Bone marrow (tissue), 2 donors: ENCODE measurements around the gene CNIH2.
"Not testable (repeated sequence)": the region's sequence is repeated elsewhere in the genome, so short reads cannot be mapped to it uniquely, and the experiment has no call there.

Experiments
- DNase-seq, 2 donors: peaks; one replicate each; lab custom pipeline; 2025; lab: John Stamatoyannopoulos, UW

Gene CNIH2

DNA sequence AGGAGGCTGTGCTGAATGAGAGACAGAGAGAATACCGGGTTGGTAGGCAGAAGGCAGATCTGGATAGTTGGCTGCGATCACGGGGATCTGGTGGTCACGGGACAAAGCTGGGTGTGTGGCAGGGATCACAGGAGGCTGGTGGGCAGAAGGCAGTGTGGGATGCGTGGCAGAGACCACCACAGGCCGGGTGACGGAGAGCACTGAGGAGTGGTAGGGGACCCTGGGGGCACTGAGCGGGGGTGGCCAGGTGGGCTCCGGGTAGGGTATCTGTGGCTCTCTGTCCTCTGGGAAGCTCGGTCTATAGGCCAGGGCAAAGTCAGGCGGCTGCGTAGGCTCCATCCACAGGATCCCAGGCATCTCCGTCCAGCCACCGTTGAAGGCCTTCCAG lies 37.5 kb downstream of the CNIH2 start:
- DNase-seq, result no peak

DNA sequence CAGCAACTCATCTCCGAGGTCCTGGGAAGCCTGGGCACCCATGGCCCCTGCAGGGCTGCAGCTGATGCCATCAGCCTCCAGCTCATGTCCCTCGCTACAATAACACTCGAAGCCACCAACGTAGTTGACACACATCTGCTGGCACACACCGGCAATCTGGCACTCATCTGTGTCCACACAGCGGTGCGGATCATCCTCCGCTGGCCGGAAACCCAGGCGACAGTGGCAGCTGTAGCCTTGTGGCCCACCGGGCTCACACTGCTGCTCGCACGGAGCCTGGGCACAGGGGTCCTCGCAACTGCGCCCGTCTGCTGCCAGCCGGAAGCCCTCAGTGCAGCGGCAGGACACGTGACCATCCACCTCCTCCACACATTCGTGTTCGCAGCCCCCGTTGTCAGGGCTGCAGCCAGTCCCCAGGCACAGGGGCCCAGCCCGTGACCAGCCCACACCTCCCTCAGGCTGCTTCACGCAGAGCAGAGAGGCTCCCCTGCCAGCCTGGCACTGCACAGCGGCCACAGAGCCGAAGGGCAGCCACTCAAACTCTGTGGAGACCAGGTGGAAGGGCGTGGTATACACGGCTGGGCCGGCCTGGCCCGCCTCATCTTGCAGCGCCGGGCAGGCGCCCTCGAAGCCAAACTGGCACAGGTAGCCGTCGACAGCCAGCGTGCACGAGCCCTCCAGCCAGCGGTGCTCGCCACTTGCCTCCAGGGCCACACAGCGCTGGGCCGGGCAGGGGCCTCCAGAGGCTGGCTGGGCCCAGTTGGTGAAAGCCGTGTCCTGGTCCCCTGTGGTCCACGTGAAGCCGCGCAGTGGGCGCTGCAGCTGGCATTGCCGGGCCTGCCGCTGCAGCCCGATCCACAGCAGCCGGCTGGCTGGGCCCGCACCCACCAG lies 38.2 kb downstream of the CNIH2 start:
- DNase-seq, result no peak

DNA sequence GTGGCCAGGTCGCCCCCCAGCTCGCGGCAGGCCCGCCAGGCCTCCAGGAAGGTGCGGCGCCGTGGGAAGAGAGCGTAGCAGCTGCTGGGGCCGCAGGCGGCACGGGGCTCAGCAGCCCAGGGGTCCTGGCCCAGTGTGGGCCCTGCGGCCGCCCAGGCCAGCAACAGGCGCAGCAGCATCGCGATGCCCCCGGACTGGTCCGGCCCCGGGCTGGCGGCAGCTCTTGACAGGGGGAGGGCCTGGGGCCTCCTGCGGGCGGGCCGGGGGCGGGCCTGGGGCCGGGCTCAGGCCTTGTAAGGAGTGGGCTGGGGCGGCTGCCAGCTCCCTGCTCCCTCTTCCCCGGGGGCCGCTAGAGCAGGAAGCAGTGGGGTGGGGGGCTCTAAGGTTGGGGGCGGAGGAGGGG lies 38.9 kb downstream of the CNIH2 start, which contains the start of gene CD248:
Gene CD248 (minus strand): TSS at position 196 of the 403 bp plus-strand sequence. CDS start 17 bp downstream, at position 179.
- DNase-seq, result no peak

DNA sequence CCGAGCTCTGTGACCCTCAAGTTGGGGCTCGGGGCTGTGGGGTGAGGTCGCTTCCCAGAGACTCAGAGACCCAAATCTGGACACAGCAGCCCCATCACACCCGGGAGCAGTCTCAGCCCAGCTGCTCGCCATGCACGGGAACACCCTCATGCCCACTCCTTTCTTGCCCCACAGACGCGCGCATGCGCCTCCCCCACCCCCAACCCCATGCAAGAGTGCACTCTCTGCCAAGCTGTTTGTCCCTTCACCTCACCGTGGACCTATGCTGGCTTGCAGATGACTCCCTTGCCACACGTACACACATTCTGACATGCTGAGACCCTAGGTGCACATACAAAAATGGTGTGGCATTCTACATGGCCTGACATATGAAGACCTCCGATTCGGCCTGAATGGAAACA lies 39.3 kb downstream of the CNIH2 start:
- DNase-seq, result no peak

DNA sequence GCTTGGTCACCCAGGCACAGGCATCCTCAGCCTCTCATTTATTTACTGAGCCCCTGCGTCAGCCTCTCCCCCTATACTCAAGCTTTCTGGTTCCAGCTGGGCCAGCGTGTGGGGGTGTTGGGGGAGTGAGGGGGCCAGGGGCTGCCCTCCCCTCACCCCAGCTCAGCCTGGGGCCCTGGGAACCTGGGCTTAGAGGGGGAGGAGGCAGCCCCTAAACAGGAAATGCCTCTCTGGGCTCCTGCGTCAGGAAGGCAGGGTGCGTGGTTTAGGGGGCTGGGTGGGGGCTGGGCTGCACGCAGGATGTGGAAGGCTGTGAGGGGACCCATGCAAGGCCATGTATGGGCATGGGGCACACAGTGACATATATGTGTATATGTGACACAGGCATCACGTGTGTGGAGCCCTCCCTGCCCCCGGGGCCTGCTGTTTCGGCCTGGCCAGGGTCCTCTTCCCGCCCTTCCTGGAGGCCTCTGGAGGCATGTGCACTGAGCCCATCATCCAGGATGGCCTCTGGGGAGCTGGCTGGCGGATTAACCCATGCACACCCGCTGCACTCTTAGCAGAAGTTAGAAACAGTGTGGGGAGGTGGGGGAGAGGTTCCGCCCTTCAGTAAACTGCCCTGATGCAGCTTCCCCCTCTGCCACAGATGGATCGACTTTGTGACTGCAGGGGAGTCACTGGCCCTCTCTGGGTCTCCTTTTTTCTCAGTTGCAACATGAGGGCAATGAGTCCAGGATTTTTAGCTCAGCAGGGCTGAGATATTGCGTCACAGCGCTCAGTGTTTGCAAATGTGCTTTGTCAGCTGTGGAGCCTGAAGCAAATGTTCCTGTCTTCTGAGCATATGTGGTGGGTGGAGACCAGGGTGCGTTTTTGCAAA lies 40.0 kb downstream of the CNIH2 start:
- peak; percentile 31 to 53 for DNase-seq

DNA sequence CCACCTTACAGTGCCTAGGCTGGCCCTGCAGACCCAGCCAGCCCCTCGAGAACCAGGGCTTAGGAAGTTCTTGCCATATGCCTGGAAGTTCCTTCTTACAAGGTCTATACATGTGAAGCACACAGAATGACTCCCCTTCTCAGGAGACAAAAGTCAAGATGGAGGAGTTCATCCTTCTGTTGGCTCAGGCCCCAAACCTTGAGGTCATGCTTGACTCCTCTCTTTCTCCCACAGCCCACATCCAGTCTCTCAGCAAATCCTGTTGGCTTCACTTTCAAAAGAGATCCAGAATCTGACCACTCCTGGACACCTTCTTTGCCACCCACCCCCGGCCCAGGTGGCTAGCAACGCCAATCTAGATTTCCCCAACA lies 40.6 kb downstream of the CNIH2 start:
- no peak for DNase-seq

DNA sequence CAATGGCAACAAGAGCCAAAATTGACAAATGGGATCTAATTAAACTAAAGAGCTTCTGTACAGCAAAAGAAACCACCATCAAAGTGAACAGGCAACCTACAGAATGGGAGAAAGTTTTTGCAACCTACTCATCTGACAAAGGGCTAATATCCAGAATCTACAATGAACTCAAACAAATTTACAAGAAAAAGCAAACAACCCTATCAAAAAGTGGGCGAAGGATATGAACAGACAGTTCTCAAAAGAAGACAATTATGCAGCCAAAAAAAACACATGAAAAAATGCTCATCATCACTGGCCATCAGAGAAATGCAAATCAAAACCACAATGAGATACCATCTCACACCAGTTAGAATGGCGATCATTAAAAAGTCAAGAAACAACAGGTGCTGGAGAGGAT lies 42.3 kb downstream of the CNIH2 start:
- not testable (repeated sequence) for DNase-seq

DNA sequence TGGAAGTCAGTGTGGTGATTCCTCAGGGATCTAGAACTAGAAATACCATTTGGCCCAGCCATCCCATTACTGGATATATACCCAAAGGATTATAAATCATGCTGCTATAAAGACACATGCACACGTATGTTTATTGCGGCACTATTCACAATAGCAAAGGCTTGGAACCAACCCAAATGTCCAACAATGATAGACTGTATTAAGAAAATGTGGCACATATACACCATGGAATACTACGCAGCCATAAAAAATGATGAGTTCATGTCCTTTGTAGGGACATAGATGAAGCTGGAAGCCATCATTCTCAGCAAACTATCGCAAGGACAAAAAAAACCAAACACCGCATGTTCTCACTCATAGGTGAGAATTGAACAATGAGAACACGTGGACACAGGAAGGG lies 42.8 kb downstream of the CNIH2 start:
- not testable (repeated sequence) for DNase-seq

DNA sequence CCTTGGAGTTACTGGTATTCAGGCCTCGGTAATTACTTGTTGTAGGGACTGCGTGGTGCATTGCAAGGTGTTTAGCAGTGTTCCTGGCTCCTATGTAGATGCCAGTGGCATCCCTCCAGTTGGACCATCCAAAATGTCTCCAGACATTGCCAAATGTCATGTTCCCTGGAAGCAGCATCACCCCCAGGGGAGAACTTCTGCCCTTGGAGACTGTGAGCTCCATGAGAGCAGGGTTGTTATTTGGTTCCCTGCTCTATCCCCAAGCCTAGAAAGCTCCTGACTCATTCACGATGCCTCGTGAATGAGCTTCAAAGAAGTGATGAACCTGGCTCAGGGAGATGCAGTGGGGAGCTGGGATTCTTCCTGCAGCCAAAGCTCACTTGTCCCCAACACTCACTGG lies 43.6 kb downstream of the CNIH2 start:
- no peak for DNase-seq

DNA sequence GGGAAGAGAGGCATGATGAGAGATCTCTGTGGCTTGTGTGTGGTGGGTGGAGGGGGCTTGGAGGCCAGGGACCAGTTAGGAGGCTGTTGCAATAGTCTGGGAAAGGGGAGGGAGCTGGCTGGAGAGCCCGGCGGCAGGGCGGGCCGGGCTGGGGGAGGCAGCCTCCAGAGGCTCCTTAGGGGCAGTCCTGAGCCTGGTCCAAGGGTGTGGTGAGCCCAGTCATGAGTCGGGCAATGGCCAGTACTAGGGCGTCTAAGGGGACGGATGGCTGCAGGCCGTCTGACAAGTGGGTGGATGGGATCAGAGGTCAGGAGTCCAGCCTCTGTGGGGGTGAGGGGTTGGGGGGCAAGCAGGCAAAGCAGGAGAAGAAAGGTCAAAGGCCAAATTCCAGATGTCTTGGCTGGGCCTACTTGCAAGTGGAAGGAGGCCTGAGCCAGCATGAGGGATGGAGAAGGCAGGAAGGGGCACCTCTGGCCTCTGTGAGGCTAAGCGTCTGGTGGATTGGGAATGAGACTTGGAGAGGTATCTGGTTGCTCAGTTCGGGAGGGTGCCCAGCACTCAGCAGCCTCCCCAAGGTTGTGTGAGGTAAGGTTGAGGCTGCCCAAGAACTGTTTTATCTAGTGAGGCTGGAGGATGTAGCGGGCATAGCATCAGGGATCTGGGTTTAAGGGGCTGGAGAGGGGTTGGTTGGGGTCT lies 44.9 kb downstream of the CNIH2 start:
- DNase-seq, result no peak

DNA sequence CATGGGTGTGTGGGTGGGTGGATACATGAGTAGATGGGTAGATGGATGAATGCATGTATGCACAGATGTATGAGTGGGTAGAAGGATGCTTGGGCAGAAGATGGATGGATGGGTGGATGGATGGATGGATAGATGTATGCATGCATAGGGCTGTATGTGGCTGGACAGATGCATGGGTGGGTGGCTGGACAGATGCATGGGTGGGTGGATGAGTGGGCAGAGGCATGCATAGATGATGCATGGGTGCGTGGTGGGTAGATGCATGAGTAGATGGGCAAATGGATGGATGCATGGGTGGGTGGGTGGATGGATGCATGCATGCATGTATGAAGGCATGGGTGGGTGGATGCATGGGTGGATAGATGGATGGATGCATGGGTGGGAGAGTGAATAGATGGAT lies 45.7 kb downstream of the CNIH2 start:
- DNase-seq, result no peak

DNA sequence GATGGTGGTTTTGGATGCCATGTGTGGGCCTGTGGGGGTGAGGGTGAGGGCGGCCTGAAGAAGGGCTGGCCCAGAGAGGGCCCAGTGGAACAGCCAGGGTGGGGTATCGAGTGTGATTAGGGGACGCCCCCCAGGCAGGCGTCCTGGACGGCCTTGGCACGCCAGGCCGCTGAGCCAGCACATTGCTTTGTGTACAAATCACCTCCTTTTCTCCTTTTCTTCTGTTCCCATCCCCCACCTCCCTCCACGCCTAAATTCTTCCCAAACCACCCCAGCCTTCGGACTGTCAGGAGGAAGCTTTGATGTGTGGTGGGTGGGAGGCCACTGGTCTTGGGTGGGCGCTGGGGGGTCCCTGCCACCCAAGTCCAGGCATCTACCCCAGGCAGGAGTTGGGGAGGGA lies 46.7 kb downstream of the CNIH2 start:
- no peak for DNase-seq

DNA sequence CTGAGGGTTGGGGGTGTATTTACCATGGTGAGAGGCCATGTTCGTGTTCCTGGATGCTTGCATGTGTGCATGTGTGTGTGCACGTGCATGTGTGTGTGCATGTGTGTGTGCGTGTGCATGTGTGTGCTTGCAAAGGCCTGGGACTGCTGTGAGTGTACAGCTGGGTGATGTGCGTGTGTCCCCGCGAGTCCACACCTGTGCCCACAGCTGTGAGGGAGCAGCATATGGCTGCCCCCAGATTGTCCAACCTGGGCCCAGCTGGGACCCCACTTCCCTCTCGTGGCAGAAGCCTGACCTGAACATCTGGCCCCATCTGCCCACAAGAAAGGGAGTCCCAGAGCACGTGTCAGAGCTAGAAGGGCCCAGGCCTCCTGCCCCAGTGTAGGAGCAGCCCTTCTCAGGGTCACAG lies 47.3 kb downstream of the CNIH2 start:
- DNase-seq, result no peak

DNA sequence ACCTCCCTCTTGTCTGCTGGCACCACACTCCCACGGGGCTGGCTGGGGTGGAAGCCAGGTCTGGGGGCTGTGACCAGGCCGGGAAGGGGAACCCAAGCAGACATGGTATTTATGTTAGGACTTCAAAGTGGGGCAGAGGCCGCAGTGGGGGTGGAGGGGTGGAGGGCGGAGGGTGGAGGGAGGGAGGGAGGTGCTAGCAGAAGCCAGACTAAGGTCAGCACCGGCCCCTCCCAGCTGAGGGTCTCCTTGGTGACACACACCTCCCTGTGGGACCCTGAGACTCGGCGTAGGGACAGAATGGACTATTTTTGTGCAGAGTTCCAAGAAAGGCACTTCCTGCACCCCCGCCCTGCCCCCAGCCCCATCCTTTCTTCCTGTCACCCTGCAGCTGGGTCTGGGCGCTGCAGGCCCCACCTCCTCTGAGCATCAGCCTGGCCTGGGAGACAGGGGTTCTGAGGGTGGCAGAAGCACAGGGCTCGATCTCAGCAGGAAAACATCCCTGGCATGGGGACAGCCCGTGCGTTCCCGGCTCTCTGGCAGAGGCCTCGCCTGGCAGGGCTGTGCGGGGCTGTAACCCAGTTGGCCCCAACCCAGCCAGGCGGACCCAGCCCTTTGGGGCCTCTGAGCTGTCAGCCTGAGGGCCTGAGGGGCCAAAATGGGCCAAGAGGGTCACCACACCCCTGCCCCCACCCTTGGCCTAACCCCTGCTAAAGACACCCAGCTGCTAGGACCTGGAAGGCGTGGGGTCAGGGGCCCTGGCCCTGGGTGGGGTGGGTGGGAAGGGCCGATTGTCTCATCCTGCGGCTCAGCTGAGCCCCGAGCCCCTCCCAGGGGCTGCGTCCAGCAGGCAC lies 48.5 kb downstream of the CNIH2 start:
- peak in 1 of 2 donors; percentile 38 for DNase-seq

DNA sequence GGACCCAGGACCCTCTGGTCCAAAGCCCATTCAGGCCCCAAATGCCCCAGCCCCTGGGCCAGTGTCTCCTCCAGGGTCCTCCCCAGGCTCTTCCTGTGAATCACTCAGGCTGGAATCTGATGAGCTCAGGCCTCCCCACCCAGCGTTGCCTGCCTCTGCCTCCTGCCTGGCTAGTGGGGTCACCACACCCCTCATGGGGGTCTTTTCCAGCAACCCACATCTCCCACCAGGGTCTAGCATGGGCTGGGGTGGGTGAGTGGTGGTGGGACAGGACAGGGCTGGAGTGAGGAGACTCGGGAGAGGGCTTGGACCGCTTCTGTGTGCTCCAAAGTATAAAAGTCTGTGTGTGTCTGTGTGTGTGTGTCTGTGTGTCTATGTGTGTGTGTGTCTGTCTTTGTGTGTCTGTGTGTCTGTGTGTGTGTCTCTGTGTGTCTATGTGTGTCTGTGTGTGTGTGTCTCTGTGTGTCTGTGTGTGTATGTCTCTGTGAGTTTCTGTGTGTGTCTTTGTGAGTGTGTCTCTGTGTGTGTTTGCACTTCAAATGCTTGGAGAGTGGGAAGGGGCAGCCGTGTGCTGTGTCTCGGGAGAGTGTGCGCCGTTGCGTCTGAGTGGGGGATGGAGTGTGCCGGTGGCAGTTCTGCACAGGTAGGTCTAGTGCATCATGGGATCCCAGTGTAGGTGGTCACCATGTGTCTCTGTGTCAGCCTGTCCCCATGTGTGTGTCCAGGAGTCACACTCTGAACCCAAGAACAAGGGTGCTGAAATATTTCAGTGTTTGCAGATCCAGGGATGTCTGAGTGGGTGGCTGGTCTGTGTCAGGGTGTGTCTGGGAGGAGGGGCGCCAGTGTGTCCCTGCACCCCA lies 49.4 kb downstream of the CNIH2 start:
- no peak for DNase-seq

DNA sequence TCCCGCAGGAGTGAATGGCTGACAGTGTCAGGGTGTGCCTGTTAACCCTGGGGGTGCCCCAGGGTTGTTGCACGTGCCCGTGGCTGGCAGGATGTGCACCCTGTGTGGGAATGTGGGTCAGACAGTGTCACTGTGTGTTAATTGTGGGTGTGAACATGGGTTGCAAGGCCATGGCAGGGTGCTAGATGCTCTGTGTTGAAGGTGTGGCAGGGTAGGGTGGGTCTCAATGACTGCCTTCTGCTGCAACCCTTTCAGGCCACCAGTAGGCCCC lies 50.0 kb downstream of the CNIH2 start:
- no peak for DNase-seq

DNA sequence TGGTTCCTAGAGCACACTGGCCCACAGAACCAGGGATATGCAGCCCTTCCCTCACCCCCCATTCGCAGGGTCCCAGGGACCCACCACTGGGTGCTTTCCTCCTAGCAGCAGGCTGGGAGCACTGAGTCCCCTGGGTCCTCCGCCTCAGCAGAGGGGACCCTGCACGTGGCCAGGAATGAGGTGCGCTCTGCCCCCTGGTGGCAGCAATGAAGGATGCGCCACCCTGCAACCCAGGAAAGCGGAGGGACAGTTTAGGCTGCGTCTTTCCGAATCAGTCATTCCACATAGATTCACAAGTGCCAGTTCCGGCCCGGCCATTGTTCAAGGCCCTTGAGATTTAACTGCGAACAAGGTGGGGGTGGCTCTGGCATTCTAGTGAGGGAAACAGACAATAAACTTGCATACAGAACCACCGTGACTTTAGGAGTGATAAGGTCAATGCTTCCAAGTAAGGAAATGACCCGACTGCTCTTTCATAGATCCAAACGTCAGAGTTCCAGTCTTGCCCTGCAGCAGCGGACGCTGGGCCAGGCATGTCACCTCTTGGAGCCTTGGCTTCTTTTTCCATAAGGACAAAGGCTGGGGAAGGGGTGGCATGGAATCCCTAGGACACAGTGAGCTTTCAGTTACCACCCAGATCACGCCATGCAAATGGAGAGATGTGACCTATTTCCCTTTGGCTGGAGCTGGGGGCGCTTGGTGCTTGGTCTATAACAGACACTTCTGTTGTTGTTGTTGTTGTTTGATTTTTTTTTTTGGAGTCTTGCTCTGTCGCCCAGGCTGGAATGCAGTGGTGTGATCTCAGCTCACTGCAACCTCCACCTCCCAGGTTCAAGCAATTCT lies 50.5 kb downstream of the CNIH2 start:
- peak; percentile 62 to 74 for DNase-seq

DNA sequence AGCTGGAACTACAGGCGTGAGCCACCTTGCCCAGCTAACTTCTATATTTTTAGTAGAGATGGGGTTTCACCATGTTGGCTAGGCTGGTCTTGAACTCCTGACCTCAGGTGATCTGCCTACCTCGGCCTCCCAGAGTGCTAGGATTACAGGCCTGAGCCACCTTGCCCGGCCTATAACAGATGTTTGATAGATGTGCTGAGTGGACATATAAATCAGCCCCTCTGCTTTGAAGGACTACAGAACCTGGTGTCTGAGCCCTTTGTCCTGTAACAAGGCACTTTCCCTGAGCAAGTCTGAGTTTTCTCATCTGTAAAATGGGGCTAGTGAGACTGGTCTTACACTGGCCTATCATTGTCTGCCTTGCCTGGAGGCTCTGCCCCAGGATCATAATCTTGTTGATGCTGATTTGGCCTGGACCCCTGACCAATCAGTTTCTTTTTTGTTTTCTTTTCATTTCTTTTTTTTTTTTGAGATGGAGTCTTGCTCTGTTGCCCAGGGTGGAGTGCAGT lies 51.2 kb downstream of the CNIH2 start:
- no peak for DNase-seq

DNA sequence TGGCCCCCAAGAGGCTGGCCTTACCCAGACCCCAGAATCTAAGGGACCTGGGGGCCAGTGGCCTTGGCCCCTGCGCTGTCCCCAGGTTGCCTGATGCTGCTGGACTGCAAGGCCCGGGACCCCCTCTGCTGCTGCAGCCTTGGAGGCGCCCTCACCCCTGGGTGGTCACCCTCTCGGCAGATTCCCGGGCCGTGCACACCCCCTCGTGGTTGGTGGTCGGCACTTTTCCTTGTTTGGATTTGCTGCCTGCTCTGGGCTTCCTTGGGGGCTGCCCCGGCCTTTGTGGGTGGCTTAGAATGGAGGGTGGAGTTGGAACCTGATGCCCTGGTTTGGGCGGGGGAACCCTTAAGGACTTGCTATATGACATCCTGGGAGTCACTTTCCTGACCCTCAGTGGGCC lies 53.0 kb downstream of the CNIH2 start:
- no peak for DNase-seq
